ENCODE data around the gene OVOL3.
"Not testable (repeated sequence)": the region's sequence is repeated elsewhere in the genome, so short reads cannot be mapped to it uniquely, and the experiment has no call there.

Gene OVOL3

DNA sequence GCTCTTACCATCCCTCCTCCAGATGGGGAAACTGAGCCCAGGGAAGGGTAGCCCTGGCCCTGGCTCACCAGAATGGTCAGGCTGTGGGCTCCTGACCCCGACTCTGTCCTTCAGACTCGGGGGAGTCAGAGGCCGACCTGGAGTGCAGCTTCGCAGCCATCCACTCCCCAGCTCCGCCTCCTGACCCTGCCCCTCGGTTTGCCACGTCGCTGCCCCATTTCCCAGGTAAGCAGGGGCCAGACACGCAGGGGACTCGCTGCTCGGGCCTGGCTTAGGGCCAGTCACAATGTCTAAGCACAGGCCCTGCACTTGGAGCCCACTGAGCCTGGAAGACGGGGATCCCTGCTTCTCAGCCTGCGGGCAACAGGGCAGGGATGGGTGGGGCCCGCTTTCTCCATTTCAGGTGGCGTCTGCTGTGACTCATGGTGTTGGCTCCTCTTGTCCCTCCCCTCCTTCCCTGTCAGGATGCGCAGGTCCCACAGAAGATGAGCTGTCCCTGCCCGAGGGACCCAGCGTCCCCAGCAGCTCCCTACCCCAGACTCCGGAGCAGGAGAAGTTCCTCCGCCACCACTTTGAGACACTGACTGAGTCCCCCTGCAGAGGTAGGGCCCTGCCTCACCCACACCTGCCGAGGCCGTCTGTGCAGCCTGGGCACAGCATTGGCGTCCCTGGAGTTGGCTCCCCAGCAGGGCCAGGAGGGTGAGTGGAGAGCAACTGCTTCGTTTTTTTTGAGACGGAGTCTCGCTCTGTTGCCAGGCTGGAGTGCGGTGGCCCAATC is 9.2 kb upstream of the OVOL3 start:
- DNase-seq (ENCODE audit: low spot score), result peak; percentile 33

DNA sequence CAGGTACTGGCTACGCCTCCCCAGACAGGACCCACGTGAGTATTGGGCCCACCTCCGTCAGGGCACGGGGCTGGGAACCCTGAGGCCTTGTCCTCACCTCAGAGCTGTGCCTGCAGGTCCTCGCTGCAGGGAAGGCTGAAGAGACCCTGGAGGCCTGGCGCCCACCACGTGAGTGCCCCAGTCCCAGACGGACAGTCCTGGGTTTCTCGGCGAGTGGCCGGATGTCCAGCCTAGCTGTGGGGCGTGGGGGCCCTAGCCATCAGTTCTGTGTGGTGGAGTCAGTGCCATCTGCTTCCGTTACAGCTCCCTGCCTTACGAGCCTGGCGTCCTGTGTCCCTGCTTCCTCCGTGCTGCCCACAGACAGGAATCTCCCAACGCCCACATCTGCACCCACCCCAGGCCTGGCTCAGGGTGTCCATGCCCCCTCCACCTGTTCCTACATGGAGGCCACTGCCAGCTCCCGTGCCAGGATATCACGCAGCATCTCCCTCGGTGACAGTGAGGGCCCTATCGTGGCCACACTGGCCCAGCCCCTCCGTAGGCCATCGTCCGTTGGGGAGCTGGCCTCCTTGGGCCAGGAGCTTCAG is 7.8 kb upstream of the OVOL3 start:
- no peak for DNase-seq (ENCODE audit: low spot score)

DNA sequence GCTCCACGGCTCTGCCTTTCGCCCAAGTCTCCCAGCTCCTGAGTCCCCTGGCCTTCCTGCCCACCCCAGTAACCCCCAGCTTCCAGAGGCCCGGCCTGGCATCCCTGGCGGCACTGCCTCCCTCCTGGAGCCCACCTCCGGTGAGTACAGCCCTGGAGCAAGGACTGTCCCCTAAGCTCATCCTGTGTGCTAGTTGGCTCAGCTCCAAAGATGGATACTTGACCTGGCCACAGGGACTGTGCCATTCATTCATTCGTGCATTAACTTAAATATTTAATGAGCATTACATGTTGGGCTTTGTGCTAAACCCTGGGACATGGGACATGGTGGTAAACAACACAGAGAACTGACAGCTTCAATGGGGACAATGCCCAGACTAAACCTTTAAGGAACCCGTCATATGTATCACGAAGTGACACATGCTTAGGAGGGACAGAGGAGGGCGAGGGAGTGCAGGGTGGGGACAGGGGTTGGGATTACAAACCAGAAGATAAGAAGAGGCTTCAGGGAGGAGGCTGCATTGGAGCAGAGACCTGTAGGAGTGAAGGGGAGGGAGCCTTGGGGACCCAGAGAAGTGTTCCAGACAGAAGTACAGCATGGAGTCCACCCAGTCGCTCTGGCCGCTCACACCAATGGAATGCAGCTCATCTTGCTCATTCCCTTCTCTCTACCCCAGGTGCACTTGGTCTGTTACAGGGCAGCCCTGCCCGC is 6.9 kb upstream of the OVOL3 start:
- DNase-seq (ENCODE audit: low spot score), result no peak

DNA sequence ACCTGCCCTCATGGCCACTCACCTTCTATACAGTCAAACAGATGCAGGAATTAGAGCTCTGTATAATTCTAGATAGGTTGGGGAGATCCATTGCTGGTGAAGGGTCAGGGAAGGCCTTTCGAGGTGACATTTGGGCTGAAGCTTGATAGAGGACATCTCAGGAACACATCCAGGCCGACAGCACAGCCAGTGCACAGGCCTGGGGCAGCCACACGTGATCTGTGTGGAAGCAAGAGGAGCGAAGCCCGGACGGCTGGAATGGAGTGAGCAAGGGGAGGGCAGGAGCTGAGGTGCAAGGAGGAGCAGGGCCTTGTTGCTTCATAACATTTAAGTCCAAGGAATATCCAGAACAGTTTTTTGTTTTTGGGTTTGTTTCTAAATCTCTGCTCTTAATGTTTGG is 4.5 kb upstream of the OVOL3 start:
- DNase-seq (ENCODE audit: low spot score), result no peak

DNA sequence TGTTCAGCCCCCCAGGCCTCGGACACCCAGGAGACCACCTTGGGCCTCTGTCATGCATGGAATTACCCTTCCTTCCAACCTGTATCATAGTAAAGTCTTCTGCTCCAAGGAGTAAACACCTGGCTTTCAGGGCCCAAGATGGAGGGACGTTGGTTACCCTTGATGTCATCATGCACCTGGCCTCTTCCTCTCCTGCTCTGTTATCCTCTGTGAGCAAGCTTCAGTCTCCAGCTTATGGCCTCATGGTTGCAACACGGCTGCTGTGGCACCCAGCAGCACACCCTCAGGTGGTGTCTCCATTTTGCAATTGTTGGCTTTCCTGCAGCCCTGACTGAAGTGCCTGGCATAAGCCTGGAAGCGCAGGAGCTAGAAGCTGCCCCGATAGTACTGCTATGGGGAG is 4.0 kb upstream of the OVOL3 start:
- no peak for DNase-seq (ENCODE audit: low spot score)

DNA sequence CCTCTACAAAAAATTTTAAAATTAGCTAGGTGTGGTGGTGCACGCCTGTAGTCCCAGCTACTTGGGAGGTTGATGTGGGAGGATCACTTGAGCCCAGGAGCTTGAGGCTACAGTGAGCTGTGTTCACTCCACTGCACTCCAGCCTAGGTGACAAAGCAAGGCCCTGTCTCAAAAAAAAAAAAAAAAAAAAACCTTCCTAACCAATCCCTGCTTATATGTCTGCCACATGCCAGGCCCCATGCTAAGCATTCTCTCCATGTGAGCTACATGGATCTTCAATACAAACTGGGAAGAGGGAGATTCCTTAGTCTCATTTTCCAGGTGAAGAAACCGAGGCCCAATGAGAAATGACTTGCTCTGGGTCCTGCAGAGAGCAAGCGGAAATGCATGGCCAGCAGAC is 2.3 kb upstream of the OVOL3 start:
- DNase-seq (ENCODE audit: low spot score), result no peak

DNA sequence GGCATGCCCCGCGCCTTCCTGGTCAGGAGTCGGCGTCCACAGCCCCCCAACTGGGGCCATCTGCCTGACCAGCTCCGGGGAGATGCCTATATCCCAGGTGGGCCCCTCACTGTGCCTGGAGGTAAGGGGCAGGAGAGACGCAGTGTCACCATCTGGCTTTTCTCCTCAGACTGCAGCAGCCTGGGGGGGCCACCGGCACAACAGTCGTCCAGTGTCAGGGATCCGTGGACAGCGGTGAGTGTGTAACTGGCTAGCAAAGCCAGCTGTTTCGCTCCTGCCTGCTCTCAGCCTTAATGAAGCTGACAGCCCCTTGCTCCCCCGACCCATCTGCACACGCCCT is 227 bp downstream of the OVOL3 start:
- no peak for DNase-seq (ENCODE audit: low spot score)

DNA sequence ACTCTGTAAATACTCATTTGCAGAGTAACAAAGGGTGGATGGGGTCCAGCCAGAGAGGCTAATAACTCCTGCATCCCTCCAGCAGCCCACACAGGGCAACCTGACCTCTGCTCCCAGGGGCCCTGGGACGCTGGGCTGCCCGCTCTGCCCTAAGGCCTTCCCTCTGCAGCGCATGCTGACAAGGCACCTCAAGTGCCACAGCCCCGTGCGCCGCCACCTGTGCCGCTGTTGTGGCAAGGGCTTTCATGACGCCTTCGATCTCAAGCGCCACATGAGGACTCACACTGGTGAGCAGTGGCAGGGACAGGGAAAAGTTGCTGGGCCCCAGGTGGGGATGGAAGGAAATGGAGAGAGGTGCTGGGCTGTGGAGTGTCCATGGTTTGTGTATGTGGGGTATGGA is 1.7 kb downstream of the OVOL3 start:
- DNase-seq (ENCODE audit: low spot score), result no peak

DNA sequence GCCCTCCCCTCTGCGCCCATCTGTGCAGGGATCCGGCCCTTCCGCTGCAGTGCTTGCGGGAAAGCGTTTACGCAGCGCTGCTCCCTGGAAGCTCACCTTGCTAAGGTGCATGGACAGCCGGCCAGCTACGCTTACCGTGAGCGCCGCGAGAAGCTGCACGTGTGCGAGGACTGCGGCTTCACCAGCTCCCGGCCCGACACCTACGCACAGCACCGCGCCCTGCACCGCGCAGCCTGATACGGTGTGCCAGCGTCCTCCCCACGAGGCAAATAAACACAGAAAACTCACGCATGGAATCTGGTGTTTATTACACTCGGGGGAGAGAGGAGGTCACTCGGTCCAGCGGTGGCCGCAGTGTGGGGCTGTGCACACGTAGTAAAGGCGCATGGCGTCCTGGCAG is 2.5 kb downstream of the OVOL3 start:
- no peak for DNase-seq (ENCODE audit: low spot score)

DNA sequence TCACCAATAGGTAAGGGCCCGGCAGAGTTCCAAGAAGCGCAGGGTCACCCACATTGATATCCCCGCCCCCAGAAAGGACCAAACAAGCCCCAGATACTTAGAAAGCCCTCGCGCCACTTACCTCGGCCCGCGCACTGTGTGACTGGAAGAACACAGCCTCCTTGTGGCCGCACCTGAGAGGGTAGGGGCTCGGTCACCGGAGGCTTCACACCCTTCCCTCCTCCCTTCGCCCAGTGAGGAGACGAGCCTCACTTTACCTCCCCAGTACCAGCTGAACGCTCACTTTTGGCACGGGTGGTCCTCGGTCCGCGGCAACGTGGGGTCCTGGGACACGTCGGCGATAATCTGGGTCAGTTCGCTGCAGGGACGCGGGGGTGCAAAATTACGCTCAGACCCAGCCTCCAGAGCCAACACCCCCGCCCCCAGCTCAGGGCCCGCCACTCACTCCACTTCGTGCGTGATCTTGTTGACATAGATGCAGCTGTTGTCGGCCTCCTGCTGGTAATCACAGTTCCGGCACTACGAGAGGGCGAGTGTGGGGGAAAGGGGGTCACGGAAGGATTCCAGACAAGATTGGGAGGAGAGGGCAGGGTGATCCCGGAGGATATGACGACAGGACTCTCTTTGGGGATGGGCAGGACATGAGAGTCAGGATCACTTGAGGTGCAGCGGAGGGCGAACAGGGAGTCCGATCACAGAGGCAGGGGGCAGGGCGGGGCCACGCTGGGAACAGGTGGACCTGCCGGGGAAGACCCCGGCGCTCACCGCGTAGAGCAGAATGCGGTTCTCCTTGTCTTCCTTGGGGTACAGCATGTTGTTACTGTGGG is 3.2 kb downstream of the OVOL3 start:
- peak; percentile 18 for DNase-seq (ENCODE audit: low spot score)

DNA sequence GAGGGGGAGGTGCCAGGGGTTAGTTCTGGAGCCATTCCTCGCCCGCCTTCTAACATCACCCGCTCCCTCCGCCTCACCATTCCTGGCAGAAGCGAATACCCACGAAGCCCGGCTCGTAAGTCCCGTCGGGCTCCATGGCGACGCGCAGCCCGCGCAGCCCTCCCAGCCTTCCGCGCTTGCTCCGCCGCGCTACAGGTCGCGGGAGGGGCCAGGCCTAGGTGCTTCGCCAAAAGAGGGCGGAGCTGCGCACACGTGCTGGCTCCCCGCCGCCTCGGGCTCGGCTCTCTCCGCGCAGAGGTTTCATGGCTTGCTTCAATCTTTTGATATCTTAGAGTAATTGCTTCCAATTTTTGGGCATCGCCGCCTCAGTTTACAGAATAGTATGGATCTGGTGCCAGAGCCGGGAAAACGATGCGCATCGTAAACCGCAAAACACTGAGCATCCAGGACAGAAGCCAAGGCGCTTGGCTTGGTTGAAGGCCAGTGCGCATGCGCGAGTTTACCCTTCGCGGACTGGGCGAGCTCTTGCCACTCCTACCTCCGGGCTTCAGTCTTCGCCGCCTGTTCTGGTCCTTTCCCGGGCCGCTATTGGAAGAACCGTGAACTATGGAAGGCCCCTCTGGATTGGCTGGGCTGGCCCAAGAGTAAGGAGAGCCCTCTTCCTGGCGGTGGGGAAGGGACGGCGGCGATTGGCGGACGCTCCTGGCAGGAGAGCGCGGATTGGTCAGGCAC is 3.9 kb downstream of the OVOL3 start, which contains the start of gene POLR2I:
Gene POLR2I, minus strand, starts transcription at position 155 of the 732 bp plus-strand sequence. Its CDS starts 19 bp downstream, at position 136.
- DNase-seq (ENCODE audit: low spot score), result peak; percentile 100

DNA sequence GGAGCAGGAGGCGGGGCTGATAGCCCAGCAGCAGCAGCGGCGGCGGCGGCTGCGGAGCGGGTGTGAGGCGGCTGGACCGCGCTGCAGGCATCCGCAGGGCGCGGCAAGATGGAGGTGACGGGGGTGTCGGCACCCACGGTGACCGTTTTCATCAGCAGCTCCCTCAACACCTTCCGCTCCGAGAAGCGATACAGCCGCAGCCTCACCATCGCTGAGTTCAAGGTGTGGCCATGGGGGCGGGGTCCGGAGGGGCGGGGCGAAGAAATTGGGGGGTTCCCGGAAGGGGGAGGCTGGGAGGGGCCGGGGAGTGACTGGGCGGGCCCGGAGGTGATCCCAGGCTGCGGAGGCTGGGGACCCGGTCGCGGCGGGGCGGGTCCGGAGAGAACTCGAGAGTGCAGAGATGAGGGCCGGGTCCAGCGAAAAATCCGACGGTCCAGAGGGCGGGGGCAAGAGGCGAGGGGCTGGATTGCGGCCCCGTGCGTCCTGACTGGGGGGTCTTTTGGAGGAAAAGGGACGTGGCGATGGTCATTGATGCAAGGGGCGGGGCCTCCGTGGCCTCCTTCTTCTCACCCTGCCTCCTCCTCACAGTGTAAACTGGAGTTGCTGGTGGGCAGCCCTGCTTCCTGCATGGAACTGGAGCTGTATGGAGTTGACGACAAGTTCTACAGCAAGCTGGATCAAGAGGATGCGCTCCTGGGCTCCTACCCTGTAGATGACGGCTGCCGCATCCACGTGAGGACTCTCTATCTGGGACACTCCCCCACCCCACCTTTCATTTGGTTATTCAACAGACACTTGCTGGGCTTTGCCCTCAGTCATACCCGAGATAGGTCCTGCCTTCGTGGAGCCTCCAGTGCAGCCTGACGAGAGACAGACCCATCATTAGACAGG is 4.8 kb downstream of the OVOL3 start, which contains the start of gene TBCB:
Gene TBCB, plus strand, starts transcription at position 16 of the 891 bp plus-strand sequence. Its CDS starts 93 bp downstream, at position 109.
- DNase-seq (ENCODE audit: low spot score), result peak; percentile 23

DNA sequence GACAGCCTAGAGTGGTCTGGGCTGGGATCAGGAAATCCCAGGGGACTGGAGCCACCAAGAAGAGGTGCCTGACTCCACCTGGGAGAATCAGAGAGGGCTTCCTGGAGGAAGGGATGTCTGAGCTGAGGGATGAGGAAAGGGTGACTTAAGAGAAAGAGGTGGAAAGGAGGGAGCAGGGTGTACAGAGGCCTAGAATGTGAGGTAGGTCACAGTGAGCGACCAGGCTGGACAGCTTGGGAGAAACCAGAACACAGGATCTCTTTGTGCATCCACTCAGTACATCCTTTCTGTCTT is 5.3 kb downstream of the OVOL3 start:
- DNase-seq (ENCODE audit: low spot score), result no peak

DNA sequence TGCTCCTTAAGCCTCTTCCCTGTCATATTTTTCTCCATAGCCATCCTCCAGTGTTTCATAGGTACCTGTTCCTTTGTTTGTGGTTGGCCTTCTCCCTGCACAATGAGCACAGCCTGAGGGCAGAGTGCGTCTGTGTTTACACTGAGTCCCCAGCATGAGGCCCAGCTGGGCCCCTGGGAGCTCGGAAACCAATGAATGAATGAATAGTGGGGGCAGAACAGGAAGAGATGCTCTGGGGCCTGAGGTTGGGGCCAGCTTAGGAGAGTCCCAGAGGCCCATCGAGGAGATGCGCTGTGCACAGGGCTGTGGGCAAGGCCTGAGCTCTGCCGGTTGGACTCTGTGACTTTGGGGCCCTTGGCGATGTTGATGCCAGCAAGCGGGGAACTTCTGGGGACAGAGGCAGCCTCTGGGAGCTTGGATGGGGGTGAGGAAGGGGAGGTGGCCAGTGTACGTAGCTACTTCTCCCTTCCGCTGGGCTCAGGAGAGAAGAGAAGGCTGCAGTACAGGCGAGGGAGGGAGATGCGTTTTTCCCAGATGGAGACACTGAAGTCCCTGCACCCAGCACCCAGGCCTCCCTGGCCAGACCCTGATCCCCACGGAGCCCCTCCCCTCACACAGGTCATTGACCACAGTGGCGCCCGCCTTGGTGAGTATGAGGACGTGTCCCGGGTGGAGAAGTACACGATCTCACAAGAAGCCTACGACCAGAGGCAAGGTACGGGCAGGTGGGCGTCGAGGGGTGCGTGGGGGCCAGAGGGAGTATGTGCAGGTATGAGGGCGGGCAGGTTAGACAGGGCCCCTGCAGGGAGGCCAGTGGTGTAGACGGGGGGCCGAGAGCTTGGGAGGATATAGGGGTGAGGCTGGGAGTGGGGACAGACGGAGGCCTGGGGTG is 9.4 kb downstream of the OVOL3 start:
- no peak for DNase-seq (ENCODE audit: low spot score)

DNA sequence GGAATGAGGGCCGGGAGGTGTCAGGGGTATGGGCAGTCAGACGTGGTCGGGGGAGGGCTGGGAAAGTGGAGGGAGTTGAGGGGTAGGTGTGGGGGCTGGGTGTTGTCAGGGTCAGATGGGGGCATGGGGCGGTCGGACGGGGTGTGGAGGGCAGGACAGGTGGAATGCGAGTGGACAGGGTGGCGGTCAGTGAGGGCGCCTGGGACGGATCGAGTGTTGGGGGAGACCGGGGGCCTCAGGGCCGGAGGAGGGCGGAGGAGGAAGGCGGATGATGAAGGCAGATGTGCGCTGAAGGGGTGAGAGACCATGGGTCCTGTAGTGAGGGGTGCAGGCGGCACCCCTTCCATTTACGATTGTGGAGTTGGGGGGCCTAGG is 10.0 kb downstream of the OVOL3 start:
- DNase-seq (ENCODE audit: low spot score), result no peak

DNA sequence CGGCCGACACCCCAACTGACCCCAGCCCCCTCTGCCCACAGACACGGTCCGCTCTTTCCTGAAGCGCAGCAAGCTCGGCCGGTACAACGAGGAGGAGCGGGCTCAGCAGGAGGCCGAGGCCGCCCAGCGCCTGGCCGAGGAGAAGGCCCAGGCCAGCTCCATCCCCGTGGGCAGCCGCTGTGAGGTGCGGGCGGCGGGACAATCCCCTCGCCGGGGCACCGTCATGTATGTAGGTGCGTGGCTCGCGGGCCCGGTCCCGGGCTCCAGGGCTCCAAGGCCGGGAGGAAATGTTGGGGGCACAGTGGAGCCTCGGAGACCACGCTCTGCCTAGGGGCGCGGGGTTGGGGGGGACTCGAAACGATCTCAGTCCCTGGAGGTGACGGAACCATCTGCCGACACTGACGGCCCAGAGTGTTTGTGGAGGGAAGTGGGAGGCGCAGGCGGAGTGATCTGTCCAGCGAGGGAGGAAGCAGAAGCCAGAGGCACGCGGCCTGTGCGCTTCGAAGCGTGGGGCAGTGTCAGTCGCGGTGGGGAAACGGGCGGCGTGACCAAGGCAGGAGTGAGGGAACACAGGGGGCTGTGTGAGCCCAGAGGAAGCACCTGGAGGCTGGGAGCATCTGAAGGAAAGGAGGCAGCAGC is 10.7 kb downstream of the OVOL3 start:
- no peak for DNase-seq (ENCODE audit: low spot score)

DNA sequence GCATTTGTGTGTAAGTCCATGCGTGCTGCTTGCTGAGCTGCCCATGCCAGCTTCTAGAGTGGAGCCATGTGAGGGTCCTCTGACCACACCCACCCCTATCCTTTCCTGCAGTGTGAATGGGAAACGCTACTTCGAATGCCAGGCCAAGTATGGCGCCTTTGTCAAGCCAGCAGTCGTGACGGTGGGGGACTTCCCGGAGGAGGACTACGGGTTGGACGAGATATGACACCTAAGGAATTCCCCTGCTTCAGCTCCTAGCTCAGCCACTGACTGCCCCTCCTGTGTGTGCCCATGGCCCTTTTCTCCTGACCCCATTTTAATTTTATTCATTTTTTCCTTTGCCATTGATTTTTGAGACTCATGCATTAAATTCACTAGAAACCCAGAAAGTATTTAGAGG is 14.6 kb downstream of the OVOL3 start:
- no peak for DNase-seq (ENCODE audit: low spot score)

DNA sequence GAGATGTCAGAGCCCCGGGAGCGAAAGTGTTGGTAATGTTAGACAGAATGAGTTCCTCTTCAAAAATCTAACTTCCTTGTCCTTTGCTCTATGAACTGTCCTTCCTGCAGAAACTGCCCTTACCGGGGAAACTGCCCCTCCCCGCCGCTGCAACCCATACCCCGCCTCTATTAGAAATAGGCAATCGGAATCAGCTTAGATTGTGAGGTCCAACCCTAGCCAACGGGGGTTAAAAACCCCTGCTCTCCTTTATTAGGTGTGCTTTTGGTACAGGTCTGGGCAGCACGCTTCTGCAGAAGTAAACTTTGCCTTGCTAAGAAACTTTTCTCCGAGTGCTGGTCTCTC is 17.4 kb downstream of the OVOL3 start:
- DNase-seq (ENCODE audit: low spot score), result no peak

DNA sequence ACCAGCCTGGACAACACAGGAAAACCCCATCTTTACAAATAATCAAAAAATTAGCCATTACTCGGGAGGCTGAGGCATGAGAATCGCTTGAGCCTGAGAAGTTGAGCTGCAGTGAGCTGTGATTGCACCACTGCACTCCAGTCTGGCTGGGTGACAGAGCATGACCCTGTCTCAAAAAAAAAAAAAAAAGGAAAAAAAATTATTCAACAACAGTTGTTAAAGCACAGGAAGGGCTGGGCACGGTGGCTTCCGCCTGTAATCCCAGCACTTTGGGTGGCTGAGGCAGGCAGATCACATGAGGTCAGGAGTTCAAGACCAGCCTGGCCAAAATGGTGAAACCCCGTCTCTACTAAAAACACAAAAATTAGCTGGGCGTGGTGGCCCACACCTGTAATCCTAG is 20.3 kb downstream of the OVOL3 start:
- DNase-seq (ENCODE audit: low spot score), result not testable (repeated sequence)

All from SW480 (cell line).